SK-N-SH treated with all-trans-retinoic acid at 6 μM for 48 hours (cell line): ENCODE results near the gene SHB.

ENCODE experiments used
- ARNTL ChIP-seq: fragments of 450-650 bp; formaldehyde crosslinking; IDR thresholded peaks from 2 replicates; pipeline ENCODE4 v1.5.0; 2020; ENCODE audit warnings: low read depth, mild to moderate bottlenecking, moderate library complexity, borderline replicate concordance
- TSHZ2 ChIP-seq: fragments of 250-450 bp; sonication (Bioruptor Pico); IDR thresholded peaks from 2 replicates; pipeline ENCODE4 v1.5.0; 2020; ENCODE audit warnings: mild to moderate bottlenecking, moderate library complexity
- TF ChIP-seq, protein P1 (sequence below): fragments of 250-450 bp; sonication (Bioruptor Pico); IDR thresholded peaks from 2 replicates; pipeline ENCODE4 v1.8.0; 2020; ENCODE audit warnings: mild to moderate bottlenecking, moderate library complexity, borderline replicate concordance
- TF ChIP-seq, protein P2 (sequence below): fragments of 250-450 bp; sonication (Bioruptor Pico); IDR thresholded peaks from 2 replicates; pipeline ENCODE4 v1.5.1; 2020; ENCODE audit warnings: low read depth, mild to moderate bottlenecking, moderate library complexity

GRCh38 chr9:37870799-37871176, 198.2 kb downstream of the SHB start:
- TF ChIP-seq, protein P1, sequence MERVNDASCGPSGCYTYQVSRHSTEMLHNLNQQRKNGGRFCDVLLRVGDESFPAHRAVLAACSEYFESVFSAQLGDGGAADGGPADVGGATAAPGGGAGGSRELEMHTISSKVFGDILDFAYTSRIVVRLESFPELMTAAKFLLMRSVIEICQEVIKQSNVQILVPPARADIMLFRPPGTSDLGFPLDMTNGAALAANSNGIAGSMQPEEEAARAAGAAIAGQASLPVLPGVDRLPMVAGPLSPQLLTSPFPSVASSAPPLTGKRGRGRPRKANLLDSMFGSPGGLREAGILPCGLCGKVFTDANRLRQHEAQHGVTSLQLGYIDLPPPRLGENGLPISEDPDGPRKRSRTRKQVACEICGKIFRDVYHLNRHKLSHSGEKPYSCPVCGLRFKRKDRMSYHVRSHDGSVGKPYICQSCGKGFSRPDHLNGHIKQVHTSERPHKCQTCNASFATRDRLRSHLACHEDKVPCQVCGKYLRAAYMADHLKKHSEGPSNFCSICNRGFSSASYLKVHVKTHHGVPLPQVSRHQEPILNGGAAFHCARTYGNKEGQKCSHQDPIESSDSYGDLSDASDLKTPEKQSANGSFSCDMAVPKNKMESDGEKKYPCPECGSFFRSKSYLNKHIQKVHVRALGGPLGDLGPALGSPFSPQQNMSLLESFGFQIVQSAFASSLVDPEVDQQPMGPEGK (CRISPR knock-in tag) = no peak
- TF ChIP-seq ARNTL (CRISPR knock-in tag) (no peak), TSHZ2 (CRISPR knock-in tag) (no peak)
- TF ChIP-seq, protein P2, sequence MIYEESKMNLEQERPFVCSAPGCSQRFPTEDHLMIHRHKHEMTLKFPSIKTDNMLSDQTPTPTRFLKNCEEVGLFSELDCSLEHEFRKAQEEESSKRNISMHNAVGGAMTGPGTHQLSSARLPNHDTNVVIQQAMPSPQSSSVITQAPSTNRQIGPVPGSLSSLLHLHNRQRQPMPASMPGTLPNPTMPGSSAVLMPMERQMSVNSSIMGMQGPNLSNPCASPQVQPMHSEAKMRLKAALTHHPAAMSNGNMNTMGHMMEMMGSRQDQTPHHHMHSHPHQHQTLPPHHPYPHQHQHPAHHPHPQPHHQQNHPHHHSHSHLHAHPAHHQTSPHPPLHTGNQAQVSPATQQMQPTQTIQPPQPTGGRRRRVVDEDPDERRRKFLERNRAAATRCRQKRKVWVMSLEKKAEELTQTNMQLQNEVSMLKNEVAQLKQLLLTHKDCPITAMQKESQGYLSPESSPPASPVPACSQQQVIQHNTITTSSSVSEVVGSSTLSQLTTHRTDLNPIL (CRISPR knock-in tag) = no peak
